ENCODE measurements around the gene ESYT2.

Gene ESYT2

DNA sequence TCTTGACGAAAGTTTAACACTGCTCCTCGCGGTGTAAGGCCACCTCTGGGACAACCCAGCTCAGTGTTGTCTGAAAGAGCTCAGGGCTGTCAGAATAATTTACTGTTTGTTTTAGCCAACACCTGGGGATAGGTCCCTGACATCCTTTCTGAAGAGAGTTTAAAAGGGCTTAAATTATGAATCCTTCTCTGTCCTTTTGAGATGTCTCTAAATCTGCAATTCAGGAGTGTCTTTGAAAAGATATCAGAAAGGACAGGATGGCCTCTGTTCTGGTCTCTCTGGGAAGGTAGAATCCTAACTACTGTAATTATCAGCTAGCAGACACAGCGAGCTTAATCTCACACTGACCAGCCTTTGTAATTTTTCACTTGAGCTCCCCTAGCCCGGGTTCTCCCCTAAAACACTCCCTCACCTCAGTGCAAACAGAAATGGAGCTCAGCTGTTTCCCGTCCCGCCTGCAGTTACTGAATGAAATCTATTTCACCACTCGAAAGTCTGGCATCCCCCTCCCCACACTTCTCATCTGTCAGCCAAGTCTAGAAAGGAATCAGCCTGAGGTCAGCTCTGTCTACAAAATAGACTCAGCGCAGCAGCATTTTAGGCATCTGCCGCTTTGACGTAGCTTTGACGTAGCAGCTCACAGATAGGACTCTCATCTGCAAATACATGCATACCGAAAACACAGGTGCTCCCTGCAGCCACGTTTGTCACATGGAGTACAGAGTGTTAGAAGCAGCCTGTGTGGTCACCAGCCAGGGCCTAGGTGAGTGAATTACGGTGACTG lies 31.9 kb upstream of the ESYT2 start:
- DNase-seq (ENCODE audit: low read depth) = no peak
- no peak overlapping the region for H3K4me3 ChIP-seq (replicated peaks; ENCODE audit: low read depth, low read length)
- TF ChIP-seq, protein P1, sequence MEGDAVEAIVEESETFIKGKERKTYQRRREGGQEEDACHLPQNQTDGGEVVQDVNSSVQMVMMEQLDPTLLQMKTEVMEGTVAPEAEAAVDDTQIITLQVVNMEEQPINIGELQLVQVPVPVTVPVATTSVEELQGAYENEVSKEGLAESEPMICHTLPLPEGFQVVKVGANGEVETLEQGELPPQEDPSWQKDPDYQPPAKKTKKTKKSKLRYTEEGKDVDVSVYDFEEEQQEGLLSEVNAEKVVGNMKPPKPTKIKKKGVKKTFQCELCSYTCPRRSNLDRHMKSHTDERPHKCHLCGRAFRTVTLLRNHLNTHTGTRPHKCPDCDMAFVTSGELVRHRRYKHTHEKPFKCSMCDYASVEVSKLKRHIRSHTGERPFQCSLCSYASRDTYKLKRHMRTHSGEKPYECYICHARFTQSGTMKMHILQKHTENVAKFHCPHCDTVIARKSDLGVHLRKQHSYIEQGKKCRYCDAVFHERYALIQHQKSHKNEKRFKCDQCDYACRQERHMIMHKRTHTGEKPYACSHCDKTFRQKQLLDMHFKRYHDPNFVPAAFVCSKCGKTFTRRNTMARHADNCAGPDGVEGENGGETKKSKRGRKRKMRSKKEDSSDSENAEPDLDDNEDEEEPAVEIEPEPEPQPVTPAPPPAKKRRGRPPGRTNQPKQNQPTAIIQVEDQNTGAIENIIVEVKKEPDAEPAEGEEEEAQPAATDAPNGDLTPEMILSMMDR (IDR thresholded peaks at IDR 0.05; ENCODE audit: low read length, missing control alignments) = no peak

DNA sequence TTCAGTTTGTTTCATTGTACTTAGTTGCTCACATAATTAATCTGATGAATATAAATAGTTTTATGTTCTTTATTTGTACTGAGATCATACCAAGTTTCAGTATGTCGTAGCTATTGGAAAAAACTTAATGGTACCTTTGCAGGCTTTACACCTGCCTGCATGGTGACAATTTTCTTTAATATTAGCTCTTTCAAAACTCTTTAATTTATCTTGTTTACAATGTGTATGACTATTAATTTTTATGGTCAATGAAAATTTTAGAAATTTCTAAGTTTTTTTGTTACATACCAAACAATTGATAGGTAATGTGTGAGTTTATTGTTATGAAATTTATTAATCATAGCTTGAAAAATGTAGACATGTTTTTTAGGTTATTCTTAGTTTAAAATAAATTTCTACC lies 31.1 kb upstream of the ESYT2 start:
- no peak for DNase-seq (ENCODE audit: low read depth)
- H3K4me3 ChIP-seq (replicated peaks; ENCODE audit: low read depth, low read length) = no peak overlapping the region

DNA sequence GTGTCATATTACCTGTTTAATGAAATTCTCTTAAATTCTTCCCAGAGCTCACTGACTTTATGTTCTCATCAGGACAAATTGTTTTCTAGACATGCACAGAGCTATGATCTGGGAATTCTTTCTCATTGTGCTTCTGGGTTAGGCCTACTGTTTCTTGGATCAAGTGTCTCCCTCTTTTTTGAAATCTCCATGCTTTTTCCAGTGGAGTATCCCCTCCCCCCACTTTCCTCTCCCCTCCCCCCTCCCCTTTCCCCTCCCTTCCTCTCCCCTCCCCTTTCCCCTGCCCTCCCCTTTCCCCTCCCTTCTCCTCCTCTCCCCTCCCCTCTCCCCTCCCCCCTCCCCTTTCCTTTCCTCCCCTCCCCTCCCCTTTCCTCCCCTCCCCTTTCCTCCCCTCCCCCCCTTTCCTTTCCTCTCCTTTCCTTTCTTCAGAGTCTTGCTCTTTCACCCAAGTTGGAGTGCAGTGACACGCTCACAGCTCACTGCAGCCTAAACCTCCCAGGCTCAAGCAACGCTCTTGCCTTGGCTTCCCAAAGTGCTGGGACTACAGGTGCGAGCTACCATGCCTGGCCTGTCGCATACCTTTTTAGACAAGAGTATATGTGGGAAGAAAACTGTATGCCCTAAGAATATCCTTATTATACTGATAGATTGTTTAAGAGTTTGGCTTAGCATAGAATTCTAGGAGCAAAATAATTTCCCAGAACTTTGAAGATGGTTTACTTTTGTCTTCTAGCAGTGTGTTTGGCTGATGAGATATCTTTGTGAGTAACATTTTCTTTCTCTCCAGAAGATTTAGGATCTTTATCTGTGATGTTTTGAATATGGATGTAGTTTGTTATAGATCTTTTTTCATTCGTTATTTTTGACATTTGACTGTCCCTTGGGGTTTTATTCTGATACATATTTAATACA lies 29.5 kb upstream of the ESYT2 start:
- TF ChIP-seq, protein P1 (IDR thresholded peaks at IDR 0.05; ENCODE audit: low read length, missing control alignments) = no peak
- peak; percentile 7 for DNase-seq (ENCODE audit: low read depth)

More for the DNA sequence above, 31.1 kb upstream of the ESYT2 start:
- TF ChIP-seq, protein P1 (IDR thresholded peaks at IDR 0.05; ENCODE audit: low read length, missing control alignments) = no peak

DNA sequence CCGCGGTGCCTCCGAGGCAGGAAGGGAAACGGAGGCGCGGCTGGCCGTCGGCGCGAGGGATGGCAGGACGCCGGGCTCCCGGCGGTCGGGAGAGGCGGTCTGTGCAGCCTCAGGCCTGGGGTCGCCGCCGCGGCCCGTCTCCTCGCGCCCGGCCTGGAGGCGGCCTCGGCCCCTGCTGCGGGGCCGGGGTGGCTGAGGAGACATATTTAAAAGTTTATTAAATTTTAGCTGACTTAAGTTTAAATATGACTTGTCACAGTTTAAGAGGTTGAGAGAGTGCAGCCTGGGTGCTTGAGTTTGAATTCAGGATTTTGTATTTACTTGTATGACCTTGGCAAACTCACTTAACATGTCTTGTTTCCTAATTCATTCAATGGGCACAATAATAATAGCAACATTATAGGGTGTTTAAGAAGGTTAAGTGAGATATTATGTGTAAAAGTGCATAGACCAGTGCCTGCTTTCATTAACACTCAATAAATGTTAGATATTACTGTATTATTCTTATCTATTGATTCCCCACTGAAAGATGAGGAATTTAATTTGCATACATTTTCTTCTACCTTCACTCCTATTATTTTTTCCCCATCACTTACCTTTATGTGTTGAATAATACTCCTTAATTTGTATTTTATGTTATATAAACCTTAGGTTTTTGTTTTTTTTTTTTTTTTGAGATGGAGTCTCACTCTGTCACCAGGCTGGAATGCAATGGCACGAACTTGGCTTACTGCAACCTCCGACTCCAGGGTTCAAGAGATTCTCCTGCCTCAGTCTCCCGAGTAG lies 27.8 kb upstream of the ESYT2 start:
- DNase-seq (ENCODE audit: low read depth) = no peak
- TF ChIP-seq, protein P1 (IDR thresholded peaks at IDR 0.05; ENCODE audit: low read length, missing control alignments) = no peak
- H3K4me3 ChIP-seq (replicated peaks; ENCODE audit: low read depth, low read length) = peak overlapping the region; percentile 83

More for the DNA sequence above, 29.5 kb upstream of the ESYT2 start:
- H3K4me3 ChIP-seq (replicated peaks; ENCODE audit: low read depth, low read length) = no peak overlapping the region

DNA sequence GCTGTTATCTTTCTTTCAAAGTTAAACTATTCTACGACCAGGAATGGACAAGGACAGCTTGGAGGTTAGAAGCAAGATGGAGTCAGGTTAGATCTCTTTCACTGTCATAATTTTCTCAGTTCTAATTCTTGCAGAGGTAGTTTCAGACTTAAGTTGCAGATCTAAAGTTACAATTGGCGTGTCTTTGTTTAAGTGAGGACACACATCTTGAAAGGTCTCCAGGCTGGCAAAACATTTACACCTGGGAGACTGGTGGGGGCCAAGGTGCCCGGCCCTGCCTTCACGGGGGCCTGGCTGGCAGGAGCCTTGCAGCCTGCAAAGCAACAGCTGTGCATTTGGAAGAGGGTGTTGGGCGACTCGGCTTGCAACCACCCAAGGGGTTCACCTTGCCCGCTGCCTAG lies 25.4 kb upstream of the ESYT2 start:
- TF ChIP-seq, protein P1 (IDR thresholded peaks at IDR 0.05; ENCODE audit: low read length, missing control alignments) = no peak
- DNase-seq (ENCODE audit: low read depth) = no peak
- no peak overlapping the region for H3K4me3 ChIP-seq (replicated peaks; ENCODE audit: low read depth, low read length)

DNA sequence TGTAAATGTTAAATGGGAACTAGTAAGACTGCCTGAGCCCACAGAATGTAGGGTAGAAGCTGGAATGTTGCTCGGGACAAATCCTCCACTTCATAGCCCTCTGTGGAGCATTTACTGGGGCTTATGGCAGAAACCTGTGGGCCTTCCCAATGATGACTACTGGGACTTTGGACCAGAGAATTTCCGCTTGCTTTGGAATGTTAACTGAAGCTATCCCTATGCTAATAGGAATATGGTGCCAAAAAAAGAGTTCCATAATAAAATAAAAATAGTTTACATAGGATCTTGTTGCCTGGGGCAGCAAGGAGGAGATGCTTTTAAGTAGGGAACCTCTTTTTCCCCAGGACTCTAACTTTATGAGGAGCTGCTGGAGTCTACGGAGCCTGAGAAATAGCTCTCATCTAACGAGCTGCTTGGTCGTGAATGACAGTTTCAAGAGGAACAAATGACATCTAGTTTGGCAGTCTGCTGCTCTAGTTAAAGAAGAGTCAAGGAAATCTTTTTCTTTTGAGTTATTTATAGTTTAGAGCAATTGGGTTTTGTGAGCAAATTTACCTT lies 21.3 kb upstream of the ESYT2 start:
- H3K4me3 ChIP-seq (replicated peaks; ENCODE audit: low read depth, low read length) = no peak overlapping the region
- no peak for DNase-seq (ENCODE audit: low read depth)
- TF ChIP-seq, protein P1 (IDR thresholded peaks at IDR 0.05; ENCODE audit: low read length, missing control alignments) = no peak
